IPS-18c (cell line): ENCODE measurements around the gene METTL26.

Experiments
- H3K4me3 ChIP-seq: 2 replicates; pipeline ENCODE4 v1.7.0; 2013; ENCODE audit warnings: low read depth, mild to moderate bottlenecking, low read length, moderate library complexity; ENCODE audit not compliant: insufficient read depth
- H3K9me3 ChIP-seq: one replicate; pipeline ENCODE4 v1.6.1; 2013; ENCODE audit warnings: mild to moderate bottlenecking, low read length, moderate library complexity; ENCODE audit not compliant: control insufficient read depth, insufficient read depth

Gene METTL26

GRCh38 chr16:622920-623280 lies 13.2 kb downstream of the METTL26 start:
- no peaks in the 10 kb centered on the region for H3K9me3 ChIP-seq
- H3K4me3 ChIP-seq: no peak overlapping the region

- no peak overlapping the region for H3K4me3 ChIP-seq
- no peaks in the 10 kb centered on the region for H3K9me3 ChIP-seq
These were observed 14.5 kb downstream of the METTL26 start for GRCh38 chr16:621526-622105.

- no peaks in the 10 kb centered on the region for H3K9me3 ChIP-seq
- H3K4me3 ChIP-seq: no peak overlapping the region
These were observed 15.2 kb downstream of the METTL26 start for GRCh38 chr16:620700-621525.

- no peak overlapping the region for H3K4me3 ChIP-seq
- H3K9me3 ChIP-seq: no peaks in the 10 kb centered on the region
These were observed 16.5 kb downstream of the METTL26 start for GRCh38 chr16:619476-620100.

GRCh38 chr16:617855-618254 lies 18.2 kb downstream of the METTL26 start:
- H3K9me3 ChIP-seq: no peaks in the 10 kb centered on the region
- H3K4me3 ChIP-seq: no peak overlapping the region

- Histone ChIP-seq H3K9me3 (no peaks in the 10 kb centered on the region), H3K4me3 (no peak overlapping the region)
These were observed 19.1 kb downstream of the METTL26 start for GRCh38 chr16:616733-617586.

GRCh38 chr16:615122-615521 lies 21.0 kb downstream of the METTL26 start:
- no peak overlapping the region for H3K4me3 ChIP-seq
- no peaks in the 10 kb centered on the region for H3K9me3 ChIP-seq

GRCh38 chr16:610513-611381 lies 25.4 kb downstream of the METTL26 start:
- H3K4me3 ChIP-seq: no peak overlapping the region

GRCh38 chr16:609984-610383 lies 26.1 kb downstream of the METTL26 start:
- H3K9me3 ChIP-seq: peaks cover under 1% of the 10 kb centered on the region
- no peak overlapping the region for H3K4me3 ChIP-seq

More at GRCh38 chr16:610513-611381, 25.4 kb downstream of the METTL26 start:
- no peaks in the 10 kb centered on the region for H3K9me3 ChIP-seq

- H3K4me3 ChIP-seq: no peak overlapping the region
- peaks cover 3% of the 10 kb centered on the region for H3K9me3 ChIP-seq
These were observed 26.8 kb downstream of the METTL26 start for GRCh38 chr16:609316-609715.

GRCh38 chr16:608019-608418 lies 28.1 kb downstream of the METTL26 start:
- peaks cover 3% of the 10 kb centered on the region for H3K9me3 ChIP-seq

GRCh38 chr16:606656-607307 lies 29.3 kb downstream of the METTL26 start:
- peaks cover 3% of the 10 kb centered on the region for H3K9me3 ChIP-seq

More at GRCh38 chr16:608019-608418, 28.1 kb downstream of the METTL26 start:
- H3K4me3 ChIP-seq: no peak overlapping the region

GRCh38 chr16:603933-604332 lies 32.2 kb downstream of the METTL26 start:
- no peak overlapping the region for H3K4me3 ChIP-seq
- H3K9me3 ChIP-seq: peaks cover 3% of the 10 kb centered on the region

More at GRCh38 chr16:606656-607307, 29.3 kb downstream of the METTL26 start:
- no peak overlapping the region for H3K4me3 ChIP-seq

GRCh38 chr16:600781-601180 lies 35.3 kb downstream of the METTL26 start:
- H3K4me3 ChIP-seq: no peak overlapping the region
- H3K9me3 ChIP-seq: peaks cover 3% of the 10 kb centered on the region

GRCh38 chr16:598823-599739 lies 37.0 kb downstream of the METTL26 start:
- H3K4me3 ChIP-seq: no peak overlapping the region
- H3K9me3 ChIP-seq: no peaks in the 10 kb centered on the region
